GM12873 (cell line): Measurements from ENCODE around the gene WDSUB1.

Experiments used
- CTCF ChIP-seq: IDR thresholded peaks from 2 replicates; pipeline ENCODE4 v1.5.1; 2012; ENCODE audit warnings: low read depth, mild to moderate bottlenecking, moderate library complexity, low read length, control low read depth; ENCODE audit not compliant: insufficient read depth; ENCODE audit errors: missing control alignments

WDSUB1 gene

GRCh38 chr2:159224061-159224813 is 62.3 kb downstream of the WDSUB1 start:
- TF ChIP-seq CTCF = no peak

- no peak for TF ChIP-seq CTCF
These were observed 67.0 kb downstream of the WDSUB1 start for GRCh38 chr2:159219394-159219998.

- TF ChIP-seq CTCF = no peak
These were observed 68.1 kb downstream of the WDSUB1 start for GRCh38 chr2:159218389-159218788.

- TF ChIP-seq CTCF = no peak
These were observed 68.8 kb downstream of the WDSUB1 start for GRCh38 chr2:159217676-159218075.

- no peak for TF ChIP-seq CTCF
These were observed 71.4 kb downstream of the WDSUB1 start for GRCh38 chr2:159215116-159215515.

- no peak for TF ChIP-seq CTCF
These were observed 72.1 kb downstream of the WDSUB1 start for GRCh38 chr2:159214325-159214865.

GRCh38 chr2:159213296-159213695 is 73.2 kb downstream of the WDSUB1 start:
- TF ChIP-seq CTCF = no peak
